HFFc6 (cell line): ENCODE measurements around the gene GALNT18. TPM values are rescaled to one million over a fixed set of nuclear protein-coding genes. Genes with fewer than 3 reads are reported as not detected.

ENCODE experiments used
- DNase-seq: peaks from one replicate; pipeline ENCODE4 v3.0.0-alpha.2; 2018
- H3K27ac Mint-ChIP-seq: 2 replicates; pipeline ENCODE4 v1.8.0; 2020; ENCODE audit warnings: mild to moderate bottlenecking, mixed read lengths
- H3K27me3 Mint-ChIP-seq: 2 replicates; pipeline ENCODE4 v1.8.0; 2021; ENCODE audit warnings: mild to moderate bottlenecking, moderate library complexity, mixed read lengths; ENCODE audit not compliant: insufficient read depth
- H3K36me3 Mint-ChIP-seq: 2 replicates; pipeline ENCODE4 v1.8.0; 2021; ENCODE audit warnings: low read depth, mixed read lengths
- H3K4me1 Mint-ChIP-seq: 2 replicates; pipeline ENCODE4 v1.8.0; 2020; ENCODE audit warnings: low read depth, mixed read lengths
- H3K4me3 Mint-ChIP-seq: 2 replicates; pipeline ENCODE4 v1.8.0; 2020; ENCODE audit warnings: mild to moderate bottlenecking, moderate library complexity, mixed read lengths
- H3K9me3 Mint-ChIP-seq: 2 replicates; pipeline ENCODE4 v1.8.0; 2020; ENCODE audit warnings: mild to moderate bottlenecking, mixed read lengths
- CTCF ChIP-seq: fragments of 200-600 bp; sonication (generic); IDR thresholded peaks from 2 replicates; pipeline ENCODE4 v1.5.0; 2021; ENCODE audit warnings: antibody characterized with exemption, mild to moderate bottlenecking
- total RNA-seq, 6 experiments: library from RNA; stranded (reverse); fragmentation: NEBNext Ultra II Directional; extraction: Animal tissue kit (Norgen Biotek cat#: 25700); gene quantifications; 2 replicates in 1 of 6; 3 replicates in 5 of 6; pipeline ENCODE4 v1.2.3, GENCODE V29; 2021

Gene GALNT18
- total RNA-seq, 6 experiments from 2014 or later: 2.7 to 13.7 (median 12.4) TPM

GRCh38 chr11:11395126-11395525 lies 226.7 kb downstream of the GALNT18 start:
- no peaks in the 10 kb centered on the region for H3K9me3 Mint-ChIP-seq
- H3K27me3 Mint-ChIP-seq: peaks cover 1% of the 10 kb centered on the region; the same call in 1 of the 2 replicates
- peak overlapping the region; percentile 99 for H3K27ac Mint-ChIP-seq
- TF ChIP-seq CTCF: no peak
- H3K4me3 Mint-ChIP-seq: no peak overlapping the region
- H3K36me3 Mint-ChIP-seq: peaks cover 6% of the 10 kb centered on the region; the same call in 1 of the 2 replicates
- peaks cover 63% of the 10 kb centered on the region for H3K4me1 Mint-ChIP-seq
- no peak for DNase-seq

GRCh38 chr11:11394241-11394640 lies 227.6 kb downstream of the GALNT18 start:
- no peak for DNase-seq
- Mint-ChIP-seq H3K27me3 (peaks cover 3% of the 10 kb centered on the region; the same call in 1 of the 2 replicates), H3K9me3 (no peaks in the 10 kb centered on the region), H3K4me1 (peaks cover 70% of the 10 kb centered on the region), H3K36me3 (peaks cover 6% of the 10 kb centered on the region; the same call in 1 of the 2 replicates), H3K27ac (peak overlapping the region; percentile 99; the same call in 1 of the 2 replicates), H3K4me3 (no peak overlapping the region)
- no peak for TF ChIP-seq CTCF

GRCh38 chr11:11391796-11392463 lies 229.9 kb downstream of the GALNT18 start:
- peak; percentile 92 for DNase-seq
- H3K27ac Mint-ChIP-seq: peak overlapping the region; percentile 85
- H3K27me3 Mint-ChIP-seq: peaks cover 6% of the 10 kb centered on the region; the same call in 1 of the 2 replicates
- H3K36me3 Mint-ChIP-seq: peaks cover 6% of the 10 kb centered on the region; the same call in 1 of the 2 replicates
- H3K4me1 Mint-ChIP-seq: peaks cover 72% of the 10 kb centered on the region
- no peak for TF ChIP-seq CTCF
- no peaks in the 10 kb centered on the region for H3K9me3 Mint-ChIP-seq
- peak overlapping the region; percentile 46 for H3K4me3 Mint-ChIP-seq

- H3K9me3 Mint-ChIP-seq: no peaks in the 10 kb centered on the region
- H3K27ac Mint-ChIP-seq: peak overlapping the region; percentile 85
- peaks cover 6% of the 10 kb centered on the region; the same call in 1 of the 2 replicates for H3K27me3 Mint-ChIP-seq
- H3K4me1 Mint-ChIP-seq: peaks cover 67% of the 10 kb centered on the region
- no peak for TF ChIP-seq CTCF
- DNase-seq: no peak
- 0 out of 2 replicates have a peak overlapping the region, but pooled peaks have one; percentile 41 for H3K4me3 Mint-ChIP-seq
- H3K36me3 Mint-ChIP-seq: peaks cover 6% of the 10 kb centered on the region; the same call in 1 of the 2 replicates
These were observed 230.6 kb downstream of the GALNT18 start for GRCh38 chr11:11391169-11391568.

GRCh38 chr11:11390068-11390771 lies 231.6 kb downstream of the GALNT18 start:
- Mint-ChIP-seq H3K4me1 (peaks cover 65% of the 10 kb centered on the region), H3K9me3 (no peaks in the 10 kb centered on the region), H3K4me3 (no peak overlapping the region), H3K27me3 (peaks cover 6% of the 10 kb centered on the region; the same call in 1 of the 2 replicates), H3K36me3 (peaks cover 6% of the 10 kb centered on the region; the same call in 1 of the 2 replicates), H3K27ac (no peak overlapping the region; the same call in 1 of the 2 replicates)
- no peak for TF ChIP-seq CTCF
- no peak for DNase-seq
